GM21515 (cell line): ENCODE measurements around the gene GUCY1A1.
A peak's percentile ranks its signal among the peaks of the same experiment; 100 is the strongest.
"Not testable (repeated sequence)": the region's sequence is repeated elsewhere in the genome, so short reads cannot be mapped to it uniquely, and the experiment has no call there.

Experiments
- ATAC-seq: cut with Tn5 transposase; IDR thresholded peaks from one replicate; pipeline ENCODE4 v1.9.1; 2021; ENCODE audit not compliant: unreplicated experiment

GUCY1A1 gene, protein sequence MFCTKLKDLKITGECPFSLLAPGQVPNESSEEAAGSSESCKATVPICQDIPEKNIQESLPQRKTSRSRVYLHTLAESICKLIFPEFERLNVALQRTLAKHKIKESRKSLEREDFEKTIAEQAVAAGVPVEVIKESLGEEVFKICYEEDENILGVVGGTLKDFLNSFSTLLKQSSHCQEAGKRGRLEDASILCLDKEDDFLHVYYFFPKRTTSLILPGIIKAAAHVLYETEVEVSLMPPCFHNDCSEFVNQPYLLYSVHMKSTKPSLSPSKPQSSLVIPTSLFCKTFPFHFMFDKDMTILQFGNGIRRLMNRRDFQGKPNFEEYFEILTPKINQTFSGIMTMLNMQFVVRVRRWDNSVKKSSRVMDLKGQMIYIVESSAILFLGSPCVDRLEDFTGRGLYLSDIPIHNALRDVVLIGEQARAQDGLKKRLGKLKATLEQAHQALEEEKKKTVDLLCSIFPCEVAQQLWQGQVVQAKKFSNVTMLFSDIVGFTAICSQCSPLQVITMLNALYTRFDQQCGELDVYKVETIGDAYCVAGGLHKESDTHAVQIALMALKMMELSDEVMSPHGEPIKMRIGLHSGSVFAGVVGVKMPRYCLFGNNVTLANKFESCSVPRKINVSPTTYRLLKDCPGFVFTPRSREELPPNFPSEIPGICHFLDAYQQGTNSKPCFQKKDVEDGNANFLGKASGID

DNA sequence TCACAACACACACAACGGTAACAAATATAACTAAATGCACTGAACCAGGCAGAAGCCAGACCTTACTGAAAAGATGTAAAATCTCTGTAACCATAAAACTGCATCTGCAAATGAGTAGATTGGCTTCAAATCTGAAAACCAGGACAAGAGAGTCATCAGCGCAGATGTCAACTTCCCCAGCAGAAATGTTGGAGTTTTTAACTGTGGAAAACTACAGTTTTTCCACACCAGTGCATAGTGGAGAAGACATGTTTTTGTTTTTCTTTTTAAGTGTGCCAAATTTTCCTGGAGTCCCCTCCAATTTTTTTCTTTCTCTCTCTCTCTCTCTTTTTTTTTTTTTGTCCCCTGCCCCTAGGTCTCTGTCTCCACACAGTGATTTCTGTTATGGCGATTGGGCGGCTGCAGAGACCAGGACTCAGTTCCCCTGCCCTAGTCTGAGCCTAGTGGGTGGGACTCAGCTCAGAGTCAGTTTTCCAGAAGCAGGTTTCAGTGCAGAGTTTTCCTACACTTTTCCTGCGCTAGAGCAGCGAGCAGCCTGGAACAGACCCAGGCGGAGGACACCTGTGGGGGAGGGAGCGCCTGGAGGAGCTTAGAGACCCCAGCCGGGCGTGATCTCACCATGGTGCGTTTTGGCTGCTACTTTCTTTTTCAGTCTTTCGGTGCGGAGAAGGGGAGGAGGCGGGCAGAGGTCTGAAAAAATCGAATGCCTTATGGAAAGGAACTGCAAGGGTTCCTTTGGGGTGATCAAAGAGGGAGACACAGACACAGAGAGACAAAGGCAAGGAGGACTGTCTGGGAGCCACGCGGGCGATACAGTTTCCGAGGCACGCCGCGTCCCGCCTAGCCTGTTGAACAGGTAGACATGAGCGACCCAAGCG lies at the start of gene GUCY1A1:
TSS of gene GUCY1A1 (plus strand) at position 505 of the 878 bp plus-strand sequence. CDS start 30,020 bp downstream, outside the sequence.
- ATAC-seq, result peak; percentile 23

DNA sequence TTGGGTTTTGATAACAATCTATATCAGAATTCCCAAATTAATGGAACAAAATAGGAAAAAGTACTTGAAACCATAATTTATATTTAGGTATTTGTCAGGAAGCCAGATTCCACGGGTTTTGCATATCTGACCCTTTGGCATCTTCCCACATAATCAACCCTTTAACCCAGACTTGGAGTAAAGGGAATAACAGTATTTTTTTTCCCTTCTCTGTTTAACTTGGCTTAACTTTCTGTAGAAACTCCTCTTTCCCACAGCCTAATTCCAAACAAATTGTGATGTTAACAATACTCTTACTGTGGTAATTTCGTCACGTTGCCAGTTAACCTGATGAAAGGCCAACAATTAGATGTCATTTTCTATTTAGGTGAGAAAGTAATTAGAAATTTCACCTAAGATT lies 49.4 kb upstream of the GUCY1A1 start:
- no peak for ATAC-seq

DNA sequence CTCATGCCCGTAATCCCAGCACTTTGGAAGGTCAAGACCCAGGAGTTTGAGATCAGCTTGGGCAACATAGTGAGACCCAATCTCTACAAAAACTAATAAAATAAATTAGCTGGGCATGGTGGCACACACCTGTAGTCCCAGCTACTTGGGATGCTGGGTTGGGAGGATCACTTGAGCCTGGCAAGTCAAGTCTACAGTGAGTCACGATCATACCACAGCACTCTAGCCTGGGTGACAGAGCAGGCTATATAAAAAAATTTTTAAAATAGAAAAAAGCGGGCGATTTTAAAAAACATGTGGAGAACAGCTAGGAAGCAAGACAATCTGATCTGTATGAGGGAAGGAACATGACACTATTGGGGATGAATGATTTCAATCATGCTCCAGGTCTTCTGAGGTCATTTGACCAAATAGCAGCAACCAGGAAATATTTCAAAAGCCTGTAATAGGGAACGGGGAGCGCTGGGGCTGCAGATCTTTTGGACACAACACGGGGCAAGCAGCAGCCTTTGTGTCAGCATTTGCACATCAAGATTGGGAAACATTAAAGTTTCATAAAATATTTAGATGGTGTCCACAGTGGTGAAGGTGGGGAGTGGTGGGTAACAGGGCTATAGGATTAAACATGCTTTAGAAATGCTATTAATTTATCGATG lies 48.3 kb upstream of the GUCY1A1 start:
- no peak for ATAC-seq

DNA sequence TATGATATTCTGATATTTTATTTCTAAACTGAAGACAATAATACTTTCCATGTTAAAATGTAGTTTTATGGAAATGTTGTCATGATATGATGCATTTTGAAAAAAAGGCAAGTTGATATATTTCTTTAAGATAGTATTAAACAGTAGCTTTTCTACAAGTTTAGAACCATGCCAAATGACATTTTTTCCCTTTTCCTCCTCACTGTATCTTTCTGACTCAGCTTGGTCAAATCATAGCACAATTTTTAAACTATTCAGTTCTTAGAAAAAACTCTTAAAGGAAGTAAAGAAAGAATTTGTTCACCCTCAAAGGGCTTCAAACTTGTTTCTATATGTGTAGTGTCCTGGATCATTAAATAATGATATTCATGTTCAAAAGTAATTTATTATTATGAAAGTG lies 46.0 kb upstream of the GUCY1A1 start:
- ATAC-seq, result no peak

DNA sequence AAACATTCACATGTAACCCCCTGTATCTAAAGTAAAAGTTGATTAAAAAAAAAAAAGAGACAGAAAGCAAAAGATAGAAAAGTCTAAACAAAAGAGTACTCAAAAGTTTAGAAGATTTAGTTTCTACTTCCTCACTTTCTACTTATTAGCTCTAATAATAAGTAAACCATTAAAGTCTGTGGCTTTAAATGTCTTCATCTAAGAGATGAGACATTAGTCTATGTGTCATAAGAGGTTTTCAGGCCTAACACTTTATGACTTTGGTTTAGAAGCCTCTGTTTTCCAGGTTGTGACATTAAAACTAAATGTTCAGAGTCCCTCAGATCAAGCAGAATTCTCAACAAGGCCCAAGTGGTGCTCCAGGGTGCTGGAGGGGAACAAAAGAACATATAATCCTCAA lies 42.2 kb upstream of the GUCY1A1 start:
- ATAC-seq, result peak; percentile 82

DNA sequence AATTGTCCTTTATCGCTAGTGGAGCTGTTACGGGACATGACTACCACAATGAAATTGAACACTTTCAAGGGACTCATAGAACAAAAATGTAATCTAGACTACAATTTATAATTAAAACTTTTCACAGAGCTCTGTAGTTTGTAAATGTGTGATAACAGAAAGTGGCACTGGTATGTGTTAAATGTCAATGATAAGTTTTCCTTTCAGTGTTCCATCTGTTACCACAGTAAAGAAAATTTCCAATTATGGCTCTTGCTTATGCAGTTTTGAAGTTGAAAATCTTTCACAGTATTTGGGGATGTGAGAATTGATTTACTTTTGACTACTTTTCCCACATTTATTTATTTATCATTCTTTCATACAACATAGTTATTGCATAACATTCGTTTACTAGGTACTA lies 40.1 kb upstream of the GUCY1A1 start:
- ATAC-seq, result no peak

DNA sequence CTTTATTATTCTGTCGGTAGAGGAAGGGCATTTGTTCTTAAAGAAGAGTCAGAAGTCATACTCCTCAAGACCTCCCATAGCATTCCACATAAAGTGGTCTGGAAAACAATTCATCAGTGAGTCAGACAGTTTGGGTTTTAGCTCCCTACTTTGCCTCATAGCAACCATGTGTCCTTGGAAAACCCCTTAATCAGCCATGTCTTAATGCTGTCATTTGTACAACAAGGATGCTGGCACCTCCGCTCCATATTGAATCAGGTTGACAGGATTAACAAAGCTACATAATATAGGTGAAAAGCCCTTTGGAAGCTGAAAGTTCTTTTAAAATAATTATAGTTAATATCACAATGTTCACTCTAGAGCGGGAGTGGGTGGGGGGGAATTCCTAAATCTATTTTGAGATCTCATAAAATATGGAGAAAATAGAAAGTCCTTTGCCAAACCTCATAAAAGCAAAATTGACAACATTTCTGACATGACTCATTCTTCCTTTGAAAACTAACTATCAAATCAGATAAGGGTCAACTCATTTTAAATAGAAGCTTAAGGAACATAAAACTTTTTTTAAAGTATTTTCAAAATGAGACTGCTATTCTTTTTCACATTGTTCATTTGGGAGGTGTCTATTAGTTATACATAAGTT lies 37.3 kb upstream of the GUCY1A1 start:
- ATAC-seq, result no peak

DNA sequence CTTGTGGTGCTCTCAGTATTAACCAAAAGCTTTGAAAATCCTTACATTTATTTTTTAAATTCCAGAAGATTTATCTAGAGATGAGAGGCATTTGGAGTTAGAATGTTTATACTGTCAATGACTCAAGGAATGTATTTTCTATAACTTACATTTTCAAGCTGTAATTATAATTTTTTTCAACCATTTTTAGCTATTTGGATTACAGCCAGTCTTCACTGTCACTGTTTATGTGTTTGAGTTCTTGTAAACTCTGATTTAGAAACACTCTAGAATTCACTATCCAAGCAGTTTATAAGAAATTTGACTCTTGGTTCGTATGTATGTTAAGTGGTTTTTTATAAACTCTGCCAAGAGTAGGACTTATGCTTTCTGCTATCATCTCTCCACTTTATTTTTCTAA lies 36.7 kb upstream of the GUCY1A1 start:
- no peak for ATAC-seq

DNA sequence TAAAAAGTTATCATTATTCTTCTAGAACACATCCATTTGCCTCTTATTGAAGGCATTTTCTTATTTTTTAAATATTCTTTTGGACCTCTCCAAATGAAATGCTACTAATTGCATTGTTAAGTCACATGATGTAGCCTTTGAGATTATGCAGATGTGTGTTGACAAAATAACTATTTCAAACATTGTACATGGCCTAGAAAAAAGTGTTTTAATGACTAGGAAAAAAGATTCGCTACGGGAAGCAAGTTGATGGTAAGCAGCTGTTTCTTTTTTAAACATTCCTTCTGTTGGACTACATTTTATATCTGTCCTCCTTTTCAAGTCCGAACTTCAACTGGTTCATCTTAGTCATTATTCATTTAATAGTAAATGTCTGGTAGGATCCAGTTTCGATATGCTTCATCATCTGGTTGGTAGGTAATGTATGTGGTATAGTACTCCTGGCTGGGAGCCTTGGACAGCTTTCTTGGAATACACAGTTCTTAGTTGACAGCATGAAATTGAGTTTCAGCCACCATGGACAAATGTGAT lies 34.3 kb upstream of the GUCY1A1 start:
- no peak for ATAC-seq

DNA sequence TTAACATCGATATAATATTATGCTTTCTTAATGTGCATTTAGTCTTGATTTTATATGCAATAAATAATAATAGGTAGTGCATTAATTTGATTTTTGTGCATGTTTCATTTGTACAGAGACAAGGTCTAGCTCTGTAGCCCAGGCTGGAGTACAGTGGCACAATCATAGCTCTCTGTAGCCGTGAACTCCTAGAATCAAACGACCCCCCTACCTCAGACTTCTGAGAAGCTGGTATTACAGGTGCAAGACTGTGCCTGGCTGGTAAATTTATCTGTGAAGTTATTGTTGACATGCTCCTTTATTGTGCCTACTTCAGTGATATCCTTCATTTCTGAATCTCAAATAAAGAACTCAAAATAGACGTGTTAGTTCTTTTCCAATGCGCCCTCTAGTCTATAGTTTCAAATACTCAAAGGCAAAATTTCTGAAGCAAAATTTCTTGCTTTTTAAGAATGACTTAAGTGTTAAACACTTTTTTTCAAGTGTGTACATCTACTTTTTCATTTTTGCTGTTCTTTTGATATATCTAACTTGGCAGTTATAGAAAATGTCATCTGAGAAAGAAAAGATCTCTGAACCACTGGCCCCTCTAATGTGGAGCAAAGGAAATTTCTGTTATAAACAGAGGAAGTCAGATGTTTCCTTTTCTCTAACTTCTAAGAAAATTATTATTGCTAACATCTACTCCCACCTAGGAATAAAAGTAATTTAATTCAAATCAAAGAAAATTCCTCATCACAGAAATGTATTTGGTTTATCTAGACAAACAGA lies 28.3 kb upstream of the GUCY1A1 start:
- ATAC-seq, result no peak

DNA sequence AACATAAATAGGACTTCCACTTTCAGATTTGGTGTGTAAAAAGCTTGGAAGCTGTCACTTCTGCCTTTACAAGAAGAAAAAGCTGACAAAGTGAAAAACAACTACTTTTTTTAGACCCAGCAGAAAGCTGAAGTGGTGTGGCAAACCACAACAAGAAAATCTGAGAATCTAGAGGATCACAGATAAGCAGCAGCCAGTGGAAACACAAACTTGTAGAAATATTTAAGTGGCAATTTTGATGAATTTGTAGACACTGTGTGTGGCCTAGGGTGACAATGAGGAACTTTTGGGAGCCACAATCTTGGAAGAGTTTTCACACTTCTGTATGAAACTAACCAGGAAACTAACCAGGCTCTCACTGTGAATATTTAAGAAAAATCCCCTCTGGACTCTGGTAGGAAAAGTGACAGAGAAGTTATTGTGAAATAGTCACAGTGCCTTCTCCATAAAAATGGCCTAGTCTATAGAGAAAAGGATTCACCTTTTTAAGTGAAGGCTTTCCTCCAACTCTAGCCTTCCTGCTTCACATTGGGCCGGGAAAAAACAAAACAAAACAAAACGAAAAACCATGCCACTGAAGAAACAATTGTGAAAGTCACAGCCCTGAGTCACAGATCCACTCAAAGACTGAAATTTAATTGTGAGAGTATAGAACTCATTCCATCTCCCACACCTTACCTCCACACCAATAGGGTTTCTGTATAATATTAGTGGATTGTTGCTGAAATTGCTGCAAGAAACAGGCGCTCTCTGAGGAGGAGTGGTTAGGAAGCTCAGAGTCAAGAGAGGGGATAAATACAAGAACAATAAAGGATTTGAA lies 26.7 kb upstream of the GUCY1A1 start:
- peak; percentile 91 for ATAC-seq

DNA sequence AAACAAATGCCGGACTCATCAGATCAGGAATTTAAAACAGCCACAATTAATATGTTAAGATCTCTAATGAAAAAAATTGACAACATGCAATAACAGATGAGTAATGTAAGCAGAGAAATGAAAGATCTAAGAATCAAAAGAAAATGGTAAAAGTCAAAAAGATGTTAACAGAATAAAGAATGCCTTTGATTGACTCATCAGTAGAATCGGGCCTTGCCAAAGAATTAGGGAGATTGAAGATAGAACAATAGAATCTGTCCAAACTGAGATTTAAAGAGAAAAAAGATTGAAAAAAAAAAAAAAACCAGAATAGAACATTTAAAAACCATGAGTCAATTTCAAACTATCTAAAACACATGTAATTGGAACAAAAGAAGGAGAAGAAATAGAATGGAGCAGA lies 25.9 kb upstream of the GUCY1A1 start:
- ATAC-seq, result no peak

DNA sequence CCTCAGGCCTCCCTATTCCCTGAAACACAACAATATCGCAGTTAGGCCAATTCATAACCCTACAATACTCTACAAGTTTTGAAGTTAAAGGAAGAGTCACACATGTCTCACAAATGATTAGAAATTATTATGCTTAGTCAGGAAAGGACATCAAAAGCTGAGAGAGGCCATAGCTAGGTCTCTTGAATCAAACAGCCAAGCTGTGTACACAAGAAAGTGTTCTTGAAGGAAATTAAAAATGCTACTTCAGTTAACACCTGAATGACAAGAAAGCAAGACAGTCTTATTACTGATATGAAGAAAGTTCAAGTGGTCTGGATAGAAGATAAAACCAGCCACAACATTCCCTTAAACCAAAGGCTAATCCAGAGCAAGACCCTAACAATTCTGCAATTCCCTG lies 23.6 kb upstream of the GUCY1A1 start:
- no peak for ATAC-seq

DNA sequence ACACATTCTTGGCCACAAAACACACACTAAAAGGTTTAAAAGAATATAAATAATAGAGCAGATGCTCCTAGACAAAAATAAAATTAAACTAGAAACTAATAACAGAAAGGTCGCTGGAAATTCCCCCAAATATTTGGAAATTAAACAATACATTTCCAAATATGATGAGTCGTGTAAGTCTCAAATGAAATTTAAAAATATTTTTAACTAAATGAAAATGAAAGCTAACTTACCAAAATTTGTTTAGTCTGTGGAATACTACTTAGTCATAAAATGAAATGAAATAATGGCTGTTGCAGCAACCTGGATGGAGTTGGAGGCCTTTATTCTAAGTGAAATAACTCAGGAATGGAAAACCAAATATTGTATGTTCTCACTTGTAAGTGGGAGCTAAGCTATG lies 20.6 kb upstream of the GUCY1A1 start:
- no peak for ATAC-seq

DNA sequence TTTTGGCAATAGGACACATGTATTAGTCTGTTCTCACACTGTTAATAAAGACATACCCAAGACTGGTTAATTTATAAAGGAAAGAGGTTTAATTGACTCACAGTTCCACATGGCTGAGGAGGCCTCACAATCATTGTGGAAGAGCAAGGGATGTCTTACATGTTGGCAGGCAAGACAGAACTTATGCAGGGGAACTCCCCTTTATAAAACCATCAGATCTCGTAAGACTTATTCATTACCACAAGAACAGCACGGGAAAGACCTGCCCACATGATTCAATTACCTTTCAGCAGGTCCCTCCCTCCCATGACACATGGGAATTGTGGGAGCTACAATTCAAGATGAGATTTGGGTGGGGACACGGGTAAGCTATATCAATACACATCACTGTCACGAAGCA lies 15.9 kb upstream of the GUCY1A1 start:
- not testable (repeated sequence) for ATAC-seq

DNA sequence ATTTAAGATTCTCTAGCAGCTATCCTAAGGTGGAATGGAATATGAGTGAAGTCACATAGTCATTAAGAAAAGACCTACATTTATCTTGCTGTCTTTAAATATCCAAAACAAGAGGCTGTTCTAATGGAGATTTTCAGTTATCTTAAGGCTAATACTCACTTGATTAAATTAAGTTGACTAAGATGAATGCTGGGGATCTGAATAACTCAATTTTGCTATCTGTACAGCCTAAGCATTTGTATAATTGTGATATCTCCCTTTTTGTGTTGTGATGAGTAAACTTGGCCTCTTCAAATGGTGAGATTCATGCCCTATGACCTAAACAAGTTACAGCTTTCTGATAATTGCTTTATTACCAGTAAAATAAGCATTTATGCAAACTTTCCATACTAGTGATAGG lies 13.6 kb upstream of the GUCY1A1 start:
- ATAC-seq, result no peak

DNA sequence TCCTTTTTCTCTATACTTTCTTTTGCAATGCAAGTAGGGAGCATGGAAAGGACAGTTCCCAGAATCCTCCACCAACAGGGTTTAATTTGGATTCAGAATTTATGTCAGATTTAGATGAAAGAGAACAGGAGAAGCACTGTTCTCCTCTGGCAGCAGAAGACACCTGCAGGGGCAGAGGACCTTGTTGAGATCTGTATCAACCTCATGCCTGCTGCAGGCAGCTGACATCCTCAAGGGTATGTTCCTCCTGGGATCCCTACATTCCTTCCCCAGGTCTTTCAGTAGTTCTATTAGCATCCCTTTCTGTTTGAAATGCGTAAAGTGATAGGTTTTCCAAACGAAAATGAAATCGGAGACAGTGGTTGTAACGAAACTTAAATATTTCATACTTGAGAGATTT lies 10.6 kb upstream of the GUCY1A1 start:
- no peak for ATAC-seq

DNA sequence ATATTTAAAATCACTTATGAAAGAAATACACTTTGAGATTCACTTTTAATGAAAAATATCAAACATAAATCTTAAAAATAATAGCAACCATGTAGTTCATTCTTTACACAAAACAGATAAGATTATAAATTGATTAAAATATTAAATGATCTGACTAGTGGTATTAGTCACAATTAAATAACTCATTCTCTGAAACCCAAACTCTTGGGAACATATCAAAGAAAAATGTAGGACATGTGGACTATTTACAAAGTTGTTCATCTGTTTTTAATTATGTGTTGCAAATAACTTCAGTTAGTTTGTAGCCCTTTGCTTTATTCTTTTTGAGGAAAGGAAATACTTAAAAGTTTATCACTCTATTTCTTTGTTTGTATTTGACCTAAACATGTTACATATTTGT lies 9.5 kb upstream of the GUCY1A1 start:
- ATAC-seq, result no peak
